ENCODE measurements around the gene PRKN.

Gene PRKN

GRCh38 chr6:162125659-162126058 is 601.9 kb downstream of the PRKN start:
- Histone ChIP-seq H3K27me3 (ENCODE audit: insufficient read depth, low read depth, severe bottlenecking) (no peaks in the 10 kb centered on the region), H3K36me3 (no peaks in the 10 kb centered on the region), H3K4me3 (ENCODE audit: low read depth, low read length) (no peak overlapping the region), H3K27ac (no peak overlapping the region), H3K9me3 (ENCODE audit: severe bottlenecking) (no peaks in the 10 kb centered on the region)
- no peak for DNase-seq
- TF ChIP-seq CTCF (IDR thresholded peaks at IDR 0.05; ENCODE audit: low read depth, low read length): no peak

- Histone ChIP-seq H3K27me3 (ENCODE audit: insufficient read depth, low read depth, severe bottlenecking) (no peaks in the 10 kb centered on the region), H3K27ac (no peak overlapping the region), H3K9me3 (ENCODE audit: severe bottlenecking) (no peaks in the 10 kb centered on the region), H3K36me3 (no peaks in the 10 kb centered on the region), H3K4me3 (ENCODE audit: low read depth, low read length) (no peak overlapping the region)
- no peak for DNase-seq
- no peak for TF ChIP-seq CTCF (IDR thresholded peaks at IDR 0.05; ENCODE audit: low read depth, low read length)
Measured at GRCh38 chr6:162124710-162125435, 602.7 kb downstream of the PRKN start.

GRCh38 chr6:162123797-162124196 is 603.8 kb downstream of the PRKN start:
- no peak for DNase-seq
- peak; percentile 49 for TF ChIP-seq CTCF (IDR thresholded peaks at IDR 0.05; ENCODE audit: low read depth, low read length)
- Histone ChIP-seq H3K4me3 (ENCODE audit: low read depth, low read length) (no peak overlapping the region), H3K27ac (no peak overlapping the region), H3K36me3 (no peaks in the 10 kb centered on the region), H3K9me3 (ENCODE audit: severe bottlenecking) (no peaks in the 10 kb centered on the region), H3K27me3 (ENCODE audit: insufficient read depth, low read depth, severe bottlenecking) (no peaks in the 10 kb centered on the region)

GRCh38 chr6:162119341-162119740 is 608.2 kb downstream of the PRKN start:
- no peaks in the 10 kb centered on the region for H3K27me3 ChIP-seq (ENCODE audit: insufficient read depth, low read depth, severe bottlenecking)
- no peak for TF ChIP-seq CTCF (IDR thresholded peaks at IDR 0.05; ENCODE audit: low read depth, low read length)
- H3K27ac ChIP-seq: no peak overlapping the region
- H3K9me3 ChIP-seq (ENCODE audit: severe bottlenecking): no peaks in the 10 kb centered on the region
- DNase-seq: no peak
- H3K36me3 ChIP-seq: no peaks in the 10 kb centered on the region
- H3K4me3 ChIP-seq (ENCODE audit: low read depth, low read length): no peak overlapping the region

- H3K27me3 ChIP-seq (ENCODE audit: insufficient read depth, low read depth, severe bottlenecking): no peaks in the 10 kb centered on the region
- no peak for TF ChIP-seq CTCF (IDR thresholded peaks at IDR 0.05; ENCODE audit: low read depth, low read length)
Measured at GRCh38 chr6:162118706-162119105, 608.9 kb downstream of the PRKN start.

More at GRCh38 chr6:162118706-162119105, 608.9 kb downstream of the PRKN start:
- DNase-seq: no peak
- Histone ChIP-seq H3K9me3 (ENCODE audit: severe bottlenecking) (no peaks in the 10 kb centered on the region), H3K4me3 (ENCODE audit: low read depth, low read length) (no peak overlapping the region), H3K27ac (no peak overlapping the region), H3K36me3 (no peaks in the 10 kb centered on the region)
